Trophoblast cell (in vitro differentiated cells and primary cell): ENCODE data around the gene APBA3.

Experiments used
- DNase-seq, 2 donors: peaks; one replicate each; pipeline ENCODE4 v3.0.0-alpha.2; 2016
- H2AFZ ChIP-seq: 2 replicates; pipeline ENCODE4 v1.6.1; 2013; ENCODE audit warnings: low read length, moderate library complexity, mild to moderate bottlenecking; ENCODE audit not compliant: insufficient read depth, poor library complexity
- H2AK5ac ChIP-seq: 2 replicates; pipeline ENCODE4 v1.6.1; 2013; ENCODE audit warnings: mild to moderate bottlenecking, low read length
- H2BK120ac ChIP-seq: 2 replicates; pipeline ENCODE4 v1.6.1; 2013; ENCODE audit warnings: low read length, mild to moderate bottlenecking, moderate library complexity; ENCODE audit not compliant: insufficient read depth, poor library complexity
- H2BK12ac ChIP-seq: 2 replicates; pipeline ENCODE4 v1.6.1; 2013; ENCODE audit warnings: mild to moderate bottlenecking, low read length, moderate library complexity
- H2BK5ac ChIP-seq: 2 replicates; pipeline ENCODE4 v1.6.1; 2013; ENCODE audit warnings: low read length, low read depth, moderate library complexity, mild to moderate bottlenecking; ENCODE audit not compliant: poor library complexity
- H3K14ac ChIP-seq: 2 replicates; pipeline ENCODE4 v1.6.1; 2013; ENCODE audit warnings: mild to moderate bottlenecking, low read length
- H3K18ac ChIP-seq: 2 replicates; pipeline ENCODE4 v1.6.1; 2013; ENCODE audit warnings: mild to moderate bottlenecking, low read length
- H3K23ac ChIP-seq: 2 replicates; pipeline ENCODE4 v1.6.1; 2013; ENCODE audit warnings: low read length
- H3K27ac ChIP-seq: 2 replicates; pipeline ENCODE4 v1.5.1; 2013; ENCODE audit warnings: low read depth, mild to moderate bottlenecking, inconsistent platforms, low read length, moderate library complexity
- H3K27me3 ChIP-seq: 2 replicates; pipeline ENCODE4 v1.6.1; 2013; ENCODE audit warnings: inconsistent platforms, mild to moderate bottlenecking, low read length, moderate library complexity; ENCODE audit not compliant: insufficient read depth
- H3K36me3 ChIP-seq, 2 experiments: 1 replicate in 1 of 2; 2 replicates in 1 of 2; pipeline ENCODE4 v1.6.1; 2013; ENCODE audit warnings: low read length in 2 of 2, mild to moderate bottlenecking in 2 of 2, moderate library complexity in 1 of 2; ENCODE audit not compliant: insufficient read depth in 2 of 2, control insufficient read depth in 1 of 2
- H3K4ac ChIP-seq: 2 replicates; pipeline ENCODE4 v1.6.1; 2013; ENCODE audit warnings: low read depth, mild to moderate bottlenecking, low read length, moderate library complexity
- H3K4me1 ChIP-seq, 2 experiments: 1 replicate in 1 of 2; 2 replicates in 1 of 2; pipeline ENCODE4 v1.6.1; 2013; ENCODE audit warnings: low read length in 2 of 2, mild to moderate bottlenecking in 2 of 2, moderate library complexity in 1 of 2; ENCODE audit not compliant: insufficient read depth in 2 of 2, control insufficient read depth in 1 of 2
- H3K4me2 ChIP-seq: 2 replicates; pipeline ENCODE4 v1.6.1; 2013; ENCODE audit warnings: inconsistent platforms, mild to moderate bottlenecking, low read length, moderate library complexity
- H3K4me3 ChIP-seq: 2 replicates; pipeline ENCODE4 v1.5.1; 2013; ENCODE audit warnings: mild to moderate bottlenecking, low read depth, low read length, inconsistent platforms
- H3K79me1 ChIP-seq: one replicate; pipeline ENCODE4 v1.6.1; 2013; ENCODE audit warnings: low read length
- H3K79me2 ChIP-seq: 2 replicates; pipeline ENCODE4 v1.6.1; 2013; ENCODE audit warnings: low read length, mild to moderate bottlenecking; ENCODE audit not compliant: control insufficient read depth, insufficient read depth, poor library complexity
- H3K9ac ChIP-seq: 2 replicates; pipeline ENCODE4 v1.6.1; 2013; ENCODE audit warnings: mild to moderate bottlenecking, low read length
- H3K9me3 ChIP-seq: 2 replicates; pipeline ENCODE4 v1.6.1; 2013; ENCODE audit warnings: low read depth, mild to moderate bottlenecking, control low read depth, inconsistent platforms, low read length; ENCODE audit not compliant: insufficient read depth
- H4K12ac ChIP-seq: 2 replicates; pipeline ENCODE4 v1.6.1; 2013; ENCODE audit warnings: low read depth, mild to moderate bottlenecking, low read length, moderate library complexity
- H4K8ac ChIP-seq: 2 replicates; pipeline ENCODE4 v1.6.1; 2013; ENCODE audit warnings: low read depth, mild to moderate bottlenecking, low read length, moderate library complexity
- H4K91ac ChIP-seq: one replicate; pipeline ENCODE4 v1.6.1; 2013; ENCODE audit warnings: low read depth, mild to moderate bottlenecking, low read length, moderate library complexity
- WGBS: extraction: QIAGEN DNeasy Blood & Tissue Kit; methylation state at CpG from one replicate; pipeline ENCODE4 v1.1.7; 2013; ENCODE audit warnings: missing lambda C conversion rate; ENCODE audit not compliant: insufficient read length, insufficient coverage; ENCODE audit errors: extremely low coverage; 5-methylcytosine and 5-hydroxymethylcytosine counted together

The APBA3 gene

GRCh38 chr19:3721887-3722442 is 39.5 kb downstream of the APBA3 start:
- H3K36me3 ChIP-seq = no peaks in the 10 kb centered on the region
- H3K23ac ChIP-seq = no peak overlapping the region
- no peak overlapping the region for H2BK120ac ChIP-seq
- no CpG with 5 or more reads among the region's 26 CpGs for WGBS
- no peaks in the 10 kb centered on the region for H3K27me3 ChIP-seq
- H2BK12ac ChIP-seq = peak overlapping the region; percentile 5
- H3K4me3 ChIP-seq = peak overlapping the region; percentile 60
- no peak overlapping the region for H4K91ac ChIP-seq
- H3K4me2 ChIP-seq = peak overlapping the region; percentile 85
- no peak overlapping the region for H3K4ac ChIP-seq
- H3K9ac ChIP-seq = peak overlapping the region; percentile 45
- H3K14ac ChIP-seq = peak overlapping the region; percentile 3
- H3K27ac ChIP-seq = peak overlapping the region; percentile 43
- no peak overlapping the region for H3K18ac ChIP-seq
- H3K79me2 ChIP-seq = no peaks in the 10 kb centered on the region
- no peaks in the 10 kb centered on the region for H3K9me3 ChIP-seq
- no peak overlapping the region for H2AK5ac ChIP-seq
- peaks cover 4% of the 10 kb centered on the region for H3K79me1 ChIP-seq
- H2BK5ac ChIP-seq = no peak overlapping the region
- H2AFZ ChIP-seq = peak overlapping the region; percentile 33
- H3K4me1 ChIP-seq = peaks cover 8 to 20% of the 10 kb centered on the region in 2 experiments
- H4K12ac ChIP-seq = no peak overlapping the region
- peak in 1 of 2 donors; percentile 9 for DNase-seq
- H4K8ac ChIP-seq = peak overlapping the region; percentile 3

- no peak overlapping the region for H3K9ac ChIP-seq
- peak overlapping the region; percentile 31 for H4K91ac ChIP-seq
- no peak overlapping the region for H3K14ac ChIP-seq
- H3K27me3 ChIP-seq = no peaks in the 10 kb centered on the region
- peaks cover 8 to 20% of the 10 kb centered on the region in 2 experiments for H3K4me1 ChIP-seq
- no peak overlapping the region for H3K18ac ChIP-seq
- no peak overlapping the region for H2AK5ac ChIP-seq
- H4K12ac ChIP-seq = peak overlapping the region; percentile 22
- no CpG with 5 or more reads among the region's 46 CpGs for WGBS
- peak overlapping the region; percentile 60 for H3K4me3 ChIP-seq
- no peak overlapping the region for H4K8ac ChIP-seq
- no peak overlapping the region for H2BK5ac ChIP-seq
- H2BK12ac ChIP-seq = peak overlapping the region; percentile 51
- no peaks in the 10 kb centered on the region for H3K36me3 ChIP-seq
- H3K4ac ChIP-seq = no peak overlapping the region
- peak overlapping the region; percentile 85 for H3K4me2 ChIP-seq
- DNase-seq = peak; percentile 95 to 98
- H3K79me2 ChIP-seq = no peaks in the 10 kb centered on the region
- peak overlapping the region; percentile 68 for H2BK120ac ChIP-seq
- H2AFZ ChIP-seq = peak overlapping the region; percentile 33
- peaks cover 4% of the 10 kb centered on the region for H3K79me1 ChIP-seq
- no peak overlapping the region for H3K23ac ChIP-seq
- H3K9me3 ChIP-seq = no peaks in the 10 kb centered on the region
- H3K27ac ChIP-seq = no peak overlapping the region
Measured at GRCh38 chr19:3721131-3721886, 40.2 kb downstream of the APBA3 start.

GRCh38 chr19:3720349-3720917 is 41.1 kb downstream of the APBA3 start:
- H3K9me3 ChIP-seq = no peaks in the 10 kb centered on the region
- H3K4me1 ChIP-seq = peaks cover 8 to 20% of the 10 kb centered on the region in 2 experiments
- no peak overlapping the region for H2BK12ac ChIP-seq
- H3K27ac ChIP-seq = no peak overlapping the region
- no peak overlapping the region for H3K4me2 ChIP-seq
- H4K91ac ChIP-seq = no peak overlapping the region
- no peak overlapping the region for H3K14ac ChIP-seq
- no peak overlapping the region for H3K23ac ChIP-seq
- H3K4me3 ChIP-seq = no peak overlapping the region
- H3K27me3 ChIP-seq = no peaks in the 10 kb centered on the region
- peak in 1 of 2 donors; percentile 24 for DNase-seq
- no peak overlapping the region for H2AFZ ChIP-seq
- WGBS = no CpG with 5 or more reads among the region's 9 CpGs
- no peak overlapping the region for H3K18ac ChIP-seq
- no peak overlapping the region for H2BK120ac ChIP-seq
- no peak overlapping the region for H4K8ac ChIP-seq
- H3K79me2 ChIP-seq = no peaks in the 10 kb centered on the region
- H3K36me3 ChIP-seq = no peaks in the 10 kb centered on the region
- H3K79me1 ChIP-seq = peaks cover 4% of the 10 kb centered on the region
- H2BK5ac ChIP-seq = no peak overlapping the region
- no peak overlapping the region for H4K12ac ChIP-seq
- H3K4ac ChIP-seq = no peak overlapping the region
- H2AK5ac ChIP-seq = no peak overlapping the region
- H3K9ac ChIP-seq = no peak overlapping the region

GRCh38 chr19:3719868-3720267 is 41.6 kb downstream of the APBA3 start:
- Histone ChIP-seq H2AFZ (no peak overlapping the region), H3K23ac (no peak overlapping the region), H3K79me2 (no peaks in the 10 kb centered on the region), H3K79me1 (peaks cover 4% of the 10 kb centered on the region), H3K18ac (no peak overlapping the region), H4K91ac (no peak overlapping the region), H3K27ac (no peak overlapping the region), H3K36me3 (no peaks in the 10 kb centered on the region), H3K14ac (no peak overlapping the region), H2AK5ac (no peak overlapping the region), H4K8ac (no peak overlapping the region), H3K9me3 (no peaks in the 10 kb centered on the region), H3K4me3 (no peak overlapping the region), H4K12ac (no peak overlapping the region), H2BK12ac (no peak overlapping the region), H2BK120ac (no peak overlapping the region), H3K27me3 (no peaks in the 10 kb centered on the region), H3K9ac (no peak overlapping the region), H3K4me1 (peaks cover 8 to 20% of the 10 kb centered on the region in 2 experiments), H3K4me2 (no peak overlapping the region), H2BK5ac (no peak overlapping the region), H3K4ac (no peak overlapping the region)
- WGBS = no CpG with 5 or more reads among the region's 4 CpGs
- no peak for DNase-seq
